K562 (cell line): ENCODE data around the gene USH1G. TPM values are rescaled to one million over a fixed set of nuclear protein-coding genes. Genes with fewer than 3 reads are reported as not detected.
A peak's percentile ranks its signal among the peaks of the same experiment; 100 is the strongest.

ENCODE experiments used
- ATAC-seq: fragments of 200-7000 bp; cut with Tn5 transposase; 3 replicates; pipeline ENCODE4 v1.9.1; 2020; ENCODE audit warnings: moderate library complexity
- BruUV-seq: library from RNA; stranded (reverse); fragments of 400-500 nt; replicated peaks from 2 replicates; lab custom pipeline; 2021; lab: Mats Ljungman, UMichigan
- CTCF ChIA-PET: fragments of 300-600 bp; formaldehyde crosslinking; extraction: SDS; loops from one replicate; lab custom pipeline; 2021; ENCODE audit warnings: low intra/inter-chr PET ratio; lab: Yijun Ruan, JAX
- POLR2A ChIA-PET: fragments of 300-600, 350-650 bp; sonication (Branson Sonifier 250); formaldehyde crosslinking; extraction: SDS; loops from one replicate; lab custom pipeline; 2021; ENCODE audit warnings: antibody characterized with exemption, inconsistent platforms; lab: Yijun Ruan, JAX
- DNase-seq, 4 experiments: peaks; one replicate each; pipeline versions ENCODE4 v3.0.0 to v3.0.0-alpha.2; 2011 to 2018; ENCODE audit warnings: low spot score in 3 of 4, mixed read lengths in 3 of 4; ENCODE audit errors: extremely low read depth in 1 of 4
- FAIRE-seq: peaks from 2 replicates; lab custom pipeline; 2011; peaks lifted over from hg19 to GRCh38; lab: Jason Lieb, UNC
- H2AFZ ChIP-seq: 2 replicates; pipeline ENCODE4 v1.6.0; 2011; ENCODE audit warnings: low read depth, low read length, control low read depth, inconsistent platforms
- H3K27ac ChIP-seq: fragments of 200-600 bp; 3 replicates; pipeline ENCODE4 v1.8.0; 2011; ENCODE audit warnings: low read depth, mild to moderate bottlenecking, control low read depth, inconsistent platforms, low read length, moderate library complexity, mixed read lengths; ENCODE audit errors: extremely low read depth
- H3K27me3 ChIP-seq, 2 experiments: fragments of 300-600 bp in 1 of 2; 2 replicates in 1 of 2; 3 replicates in 1 of 2; pipeline versions ENCODE4 v1.6.0 to v1.8.0; 2011; ENCODE audit warnings: inconsistent platforms in 2 of 2, low read length in 2 of 2, mild to moderate bottlenecking in 1 of 2, mixed read lengths in 1 of 2, moderate library complexity in 1 of 2; ENCODE audit not compliant: control insufficient read depth in 2 of 2, insufficient read depth in 2 of 2
- H3K36me3 ChIP-seq: fragments of 300-600 bp; 3 replicates; pipeline ENCODE4 v1.8.0; 2011; ENCODE audit warnings: mild to moderate bottlenecking, low read length, inconsistent platforms; ENCODE audit not compliant: control insufficient read depth, insufficient read depth
- H3K4me1 ChIP-seq, 2 experiments: fragments of 200-600 bp in 1 of 2; replicated peaks in 1 of 2; 2 replicates in 1 of 2; 3 replicates in 1 of 2; pipeline versions ENCODE4 v1.5.1 to v1.8.0; 2011; ENCODE audit warnings: inconsistent platforms in 2 of 2, low read length in 2 of 2, mild to moderate bottlenecking in 1 of 2, mixed read lengths in 1 of 2, moderate library complexity in 1 of 2; ENCODE audit not compliant: control insufficient read depth in 2 of 2, insufficient read depth in 2 of 2
- H3K4me2 ChIP-seq: 2 replicates; pipeline ENCODE4 v1.6.1; 2011; ENCODE audit warnings: low read length, control low read depth, inconsistent platforms, mixed read lengths; ENCODE audit not compliant: insufficient read depth
- H3K4me3 ChIP-seq: fragments of 200-600 bp; sonication (generic), shearing (Covaris generic); 2 replicates; pipeline ENCODE4 v1.5.1; 2016; ENCODE audit warnings: control low read depth, inconsistent platforms
- H3K79me2 ChIP-seq: fragments of 200-600 bp; 3 replicates; pipeline ENCODE4 v1.8.0; 2011; ENCODE audit warnings: low read length, inconsistent platforms; ENCODE audit not compliant: control insufficient read depth, insufficient read depth
- H3K9ac ChIP-seq, 2 experiments: 2 replicates each; pipeline versions ENCODE4 v1.6.0 to v1.6.1; 2011; ENCODE audit warnings: low read depth in 2 of 2, low read length in 2 of 2, control low read depth in 1 of 2, inconsistent platforms in 1 of 2, mild to moderate bottlenecking in 1 of 2, mixed read lengths in 1 of 2; ENCODE audit not compliant: insufficient read depth in 1 of 2
- H3K9me1 ChIP-seq: one replicate; pipeline ENCODE4 v1.6.0; 2011; ENCODE audit warnings: inconsistent platforms, mild to moderate bottlenecking, low read length, moderate library complexity; ENCODE audit not compliant: control insufficient read depth, insufficient read depth
- H3K9me3 ChIP-seq: replicated peaks from 2 replicates; pipeline ENCODE4 v1.5.1; 2011; ENCODE audit warnings: low read depth, low read length, inconsistent platforms; ENCODE audit not compliant: control insufficient read depth, insufficient read depth
- H4K20me1 ChIP-seq: replicated peaks from 2 replicates; pipeline ENCODE4 v1.6.1; 2011; ENCODE audit warnings: low read length, inconsistent platforms, mixed read lengths; ENCODE audit not compliant: control insufficient read depth, insufficient read depth
- BACH1 ChIP-seq: fragments of 200-800 bp; sonication (Bioruptor generic); IDR thresholded peaks from 2 replicates; pipeline ENCODE4 v1.6.1; 2016; ENCODE audit warnings: missing genetic modification characterization, missing compliant biosample characterization
- BCOR ChIP-seq: fragments of 450-650 bp; IDR thresholded peaks from 2 replicates; pipeline ENCODE4 v1.6.1; 2016
- EP300 ChIP-seq: IDR thresholded peaks from 2 replicates; pipeline ENCODE4 v1.6.1; 2012; ENCODE audit warnings: low read length, improper control_type of control experiment
- FOSL1 ChIP-seq: fragments of 200-800 bp; sonication (Bioruptor generic); conservative IDR thresholded peaks from 2 replicates; pipeline ENCODE4 v1.6.1; 2016; ENCODE audit warnings: missing genetic modification characterization, missing compliant biosample characterization
- FOXP4 ChIP-seq: sonication (generic); formaldehyde crosslinking; IDR thresholded peaks from 2 replicates; pipeline ENCODE4 v1.8.0; 2022; ENCODE audit warnings: mild to moderate bottlenecking, missing genetic modification reagents, borderline replicate concordance
- MYBL2 ChIP-seq, 2 experiments: fragments of 450-650 bp in 1 of 2; sonication (generic) in 1 of 2; formaldehyde crosslinking in 1 of 2; IDR thresholded peaks; 2 replicates each; pipeline versions ENCODE4 v1.6.1 to v1.8.1; 2017 to 2022; ENCODE audit warnings: borderline replicate concordance in 1 of 2, inconsistent platforms in 1 of 2, low read depth in 1 of 2, mild to moderate bottlenecking in 1 of 2, missing genetic modification reagents in 1 of 2, moderate library complexity in 1 of 2
- RBM25 ChIP-seq: fragments of 200-400 bp; formaldehyde crosslinking; IDR thresholded peaks from 2 replicates; pipeline ENCODE4 v1.6.1; 2018; ENCODE audit warnings: low read length, low read depth, moderate library complexity; ENCODE audit not compliant: severe bottlenecking
- RUNX1 ChIP-seq: sonication (generic); IDR thresholded peaks from 2 replicates; pipeline ENCODE4 v1.6.1; 2016; ENCODE audit warnings: antibody characterized with exemption, low read depth
- SNAPC5 ChIP-seq: fragments of 250-450 bp; sonication (Bioruptor Pico); IDR thresholded peaks from 2 replicates; pipeline ENCODE4 v1.8.0; 2021; ENCODE audit warnings: moderate library complexity, mild to moderate bottlenecking, inconsistent platforms
- SRSF9 ChIP-seq: fragments of 200-400 bp; formaldehyde crosslinking; IDR thresholded peaks from 2 replicates; pipeline ENCODE4 v1.6.1; 2017; ENCODE audit warnings: low read depth, low read length, borderline replicate concordance
- TFAM ChIP-seq: fragments of 250-450 bp; sonication (Bioruptor Pico); conservative IDR thresholded peaks from 2 replicates; pipeline ENCODE4 v1.5.0; 2021; ENCODE audit warnings: mild to moderate bottlenecking, moderate library complexity
- XRCC4 ChIP-seq: IDR thresholded peaks from one replicate; pipeline ENCODE4 v1.6.1; 2011; ENCODE audit not compliant: insufficient read depth, insufficient read length; ENCODE audit errors: extremely low read depth
- ZFP36 ChIP-seq: fragments of 150-350 bp; IDR thresholded peaks from 2 replicates; pipeline ENCODE4 v1.6.1; 2018; ENCODE audit warnings: low read length, low read depth; ENCODE audit not compliant: partially characterized antibody
- ZNF518B ChIP-seq: fragments of 250-450 bp; sonication (Bioruptor Pico); IDR thresholded peaks from 2 replicates; pipeline ENCODE4 v1.5.0; 2021; ENCODE audit warnings: mild to moderate bottlenecking, moderate library complexity
- WGBS: fragments of 100-300 bp; shearing (Covaris generic); methylation state at CpG from one replicate; pipeline ENCODE4 v1.1.6; 2016; ENCODE audit warnings: low coverage, mixed read lengths; ENCODE audit not compliant: insufficient coverage; ENCODE audit errors: missing lambda C conversion rate; 5-methylcytosine and 5-hydroxymethylcytosine counted together
- in situ Hi-C: fragments of 300-500 bp; cut with MboI; formaldehyde crosslinking; loops from 4 replicates; pipeline ENCODE4 v1.15.0; 2018; ENCODE audit warnings: inconsistent platforms, mixed read lengths
- intact Hi-C: fragments of 100-400 bp; cut with micrococcal nuclease; formaldehyde crosslinking; loops from 2 replicates; pipeline ENCODE4 v1.14.2; 2022
- polyA plus RNA-seq, 8 experiments: library from polyadenylated mRNA; depleted of rRNA in 4 of 8; stranded (reverse) in 5 of 8; unstranded in 3 of 8; fragments of >200 nt; fragmentation: Nextera tagmentation in 2 of 8; fragmentation: Illumina TruSeq in 1 of 8; extraction: Ambion mirVana in 2 of 8; extraction: Trizol in 1 of 8; gene quantifications; 2 replicates each; pipeline versions ENCODE4 v1.2.1 to v1.2.3, GENCODE V29; 2011 to 2014; ENCODE audit warnings: inconsistent platforms in 1 of 8, missing spikeins in 1 of 8
- total RNA-seq, 7 experiments: library from RNA; depleted of rRNA in 6 of 7; stranded (reverse); fragments of >200 nt in 6 of 7; fragmentation: Illumina TruSeq in 2 of 7; extraction: Trizol in 2 of 7; gene quantifications; 2 replicates each; pipeline versions ENCODE4 v1.2.1 to v1.2.3, GENCODE V29; 2011 to 2021; ENCODE audit warnings: low replicate concordance in 1 of 7

The USH1G gene
- total and polyA plus RNA-seq, 9 of the 15 experiments (the other 6 are each of a cell fraction or from before 2014, with no cell fraction given) = 0.22 to 1.00 (median 0.64) TPM; not detected in 2

GRCh38 chr17:74943808-74944522 lies 20.9 kb upstream of the USH1G start (continued):
- no peak for TF ChIP-seq FOXP4 (CRISPR knock-in tag)
- no peak for TF ChIP-seq BACH1

GRCh38 chr17:74941128-74941725 lies 18.2 kb upstream of the USH1G start:
- no peak for DNase-seq
- ChIA-PET CTCF (no interaction called here), POLR2A (no interaction called here)
- H3K4me3 ChIP-seq = no peak overlapping the region
- H4K20me1 ChIP-seq = 0 out of 2 replicates have a peak, but pooled peaks cover 4% of the 10 kb centered on the region
- H2AFZ ChIP-seq = no peak overlapping the region
- no peaks in the 10 kb centered on the region for H3K79me2 ChIP-seq
- H3K27ac ChIP-seq = no peak overlapping the region
- H3K9me1 ChIP-seq = no peaks in the 10 kb centered on the region
- no peaks in the 10 kb centered on the region for H3K9me3 ChIP-seq
- peaks cover 4 to 12% of the 10 kb centered on the region in 2 experiments; a peak in 4 of 5 replicates for H3K4me1 ChIP-seq
- no peaks in the 10 kb centered on the region for H3K36me3 ChIP-seq
- no peak for FAIRE-seq
- whole genome bisulfite sequencing = 23% methylated on average over 13 of the region's 21 CpGs
- peaks cover 32 to 57% of the 10 kb centered on the region in 2 experiments for H3K27me3 ChIP-seq
- BruUV-seq = no TSS peak
- ATAC-seq = no peak
- in situ Hi-C loops = no loop called here
- intact Hi-C loops = no loop called here
- H3K9ac ChIP-seq = no peak overlapping the region; a peak in 1 of 4 replicates
- H3K4me2 ChIP-seq = no peak overlapping the region
- no peak for TF ChIP-seq ZNF518B (CRISPR knock-in tag)
- no peak for TF ChIP-seq XRCC4
- TF ChIP-seq SRSF9 = no peak
- peak; percentile 6 for TF ChIP-seq RBM25
- no peak for TF ChIP-seq FOSL1 (tag)
- TF ChIP-seq EP300 = no peak
- TF ChIP-seq TFAM = no peak
- no peak for TF ChIP-seq SNAPC5
- TF ChIP-seq RUNX1 = no peak
- peak; percentile 40 for TF ChIP-seq ZFP36
- 0 out of 2 replicates have a peak, but pooled peaks have one; percentile 27 for TF ChIP-seq BCOR
- no peak for TF ChIP-seq MYBL2 (IDR thresholded peaks at IDR 0.05; ENCODE audit: low read depth)
- no peak for TF ChIP-seq MYBL2 (CRISPR knock-in tag; IDR thresholded peaks at IDR 0.05; ENCODE audit: borderline replicate concordance)
